ENCODE results near the gene TBC1D24.

TBC1D24 gene

DNA sequence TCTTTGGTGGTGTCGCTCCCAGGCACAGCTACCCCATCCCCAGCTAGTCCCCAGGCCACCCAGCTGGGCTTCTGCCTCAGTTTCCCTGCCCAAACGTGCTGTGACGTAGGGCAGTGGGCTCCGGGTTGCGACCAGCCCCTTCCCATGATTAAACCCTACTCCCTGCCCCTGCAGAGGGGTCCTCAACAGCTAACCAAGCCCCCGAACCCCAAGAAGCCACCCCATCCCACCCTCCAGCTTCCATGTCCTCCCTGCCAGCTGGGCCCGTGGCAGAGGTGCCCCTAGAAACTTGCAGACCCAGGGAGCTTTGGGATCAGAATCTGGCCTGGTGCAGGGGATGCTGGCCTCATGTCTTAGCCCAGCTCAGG, 4.7 kb upstream of the TBC1D24 start:
- TF ChIP-seq, protein P1, sequence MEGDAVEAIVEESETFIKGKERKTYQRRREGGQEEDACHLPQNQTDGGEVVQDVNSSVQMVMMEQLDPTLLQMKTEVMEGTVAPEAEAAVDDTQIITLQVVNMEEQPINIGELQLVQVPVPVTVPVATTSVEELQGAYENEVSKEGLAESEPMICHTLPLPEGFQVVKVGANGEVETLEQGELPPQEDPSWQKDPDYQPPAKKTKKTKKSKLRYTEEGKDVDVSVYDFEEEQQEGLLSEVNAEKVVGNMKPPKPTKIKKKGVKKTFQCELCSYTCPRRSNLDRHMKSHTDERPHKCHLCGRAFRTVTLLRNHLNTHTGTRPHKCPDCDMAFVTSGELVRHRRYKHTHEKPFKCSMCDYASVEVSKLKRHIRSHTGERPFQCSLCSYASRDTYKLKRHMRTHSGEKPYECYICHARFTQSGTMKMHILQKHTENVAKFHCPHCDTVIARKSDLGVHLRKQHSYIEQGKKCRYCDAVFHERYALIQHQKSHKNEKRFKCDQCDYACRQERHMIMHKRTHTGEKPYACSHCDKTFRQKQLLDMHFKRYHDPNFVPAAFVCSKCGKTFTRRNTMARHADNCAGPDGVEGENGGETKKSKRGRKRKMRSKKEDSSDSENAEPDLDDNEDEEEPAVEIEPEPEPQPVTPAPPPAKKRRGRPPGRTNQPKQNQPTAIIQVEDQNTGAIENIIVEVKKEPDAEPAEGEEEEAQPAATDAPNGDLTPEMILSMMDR (IDR thresholded peaks at IDR 0.05; ENCODE audit: insufficient read depth, low read length, poor library complexity, severe bottlenecking), result no peak
- no peak for TF ChIP-seq EZH2phosphoT487 (conservative IDR thresholded peaks at IDR 0.05; ENCODE audit: low read length)
- H3K4me2 ChIP-seq (ENCODE audit: low read depth, low read length, poor library complexity, severe bottlenecking), result no peak overlapping the region
- H3K9ac ChIP-seq (ENCODE audit: low read length), result no peak overlapping the region
- peak overlapping the region; percentile 62 for H3K27ac ChIP-seq (ENCODE audit: low read depth, low read length)
- no peaks in the 10 kb centered on the region for H3K27me3 ChIP-seq (ENCODE audit: low read length)
- no peaks in the 10 kb centered on the region for H3K9me3 ChIP-seq (ENCODE audit: insufficient read depth, low read length)
- H3K9me2 ChIP-seq (replicated peaks; ENCODE audit: insufficient read depth, low read length), result no peaks in the 10 kb centered on the region
- no peaks in the 10 kb centered on the region for H3K36me3 ChIP-seq (ENCODE audit: low read length)
- H3K4me3 ChIP-seq (ENCODE audit: insufficient read depth, low read length, poor library complexity, severe bottlenecking), result no peak overlapping the region
- H3K79me2 ChIP-seq (ENCODE audit: insufficient read depth, low read length), result no peaks in the 10 kb centered on the region
- peaks cover 15% of the 10 kb centered on the region; the same call in 1 of the 2 replicates for H3F3A ChIP-seq (ENCODE audit: insufficient read depth)
- no peak overlapping the region for H2AFZ ChIP-seq (ENCODE audit: low read depth, low read length, severe bottlenecking)
- H4K20me1 ChIP-seq (ENCODE audit: low read depth, low read length), result no peaks in the 10 kb centered on the region; the same call in 1 of the 2 replicates

DNA sequence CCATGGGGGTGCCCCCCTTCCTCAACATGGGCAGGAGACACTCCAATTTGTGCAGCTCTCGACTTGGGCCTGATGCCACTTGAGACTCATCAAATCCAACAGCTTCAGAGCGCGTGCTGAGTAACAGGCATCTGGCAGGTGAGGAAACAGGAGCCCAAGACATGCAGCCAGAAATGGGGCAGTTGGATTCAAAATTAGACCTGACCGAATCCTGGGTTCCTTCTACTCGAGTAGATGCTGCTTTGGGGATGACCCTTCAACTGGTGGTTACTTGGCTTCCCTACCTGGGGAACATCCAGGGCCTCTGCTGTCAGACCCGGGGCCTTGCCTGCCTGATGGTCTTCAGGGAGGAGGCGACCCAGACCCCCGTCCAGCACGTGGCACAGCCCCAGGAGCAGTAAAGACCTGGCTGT, 4.3 kb upstream of the TBC1D24 start:
- no peaks in the 10 kb centered on the region for H3K79me2 ChIP-seq (ENCODE audit: insufficient read depth, low read length)
- no peaks in the 10 kb centered on the region; the same call in 1 of the 2 replicates for H4K20me1 ChIP-seq (ENCODE audit: low read depth, low read length)
- peak overlapping the region; percentile 20 for H3K27ac ChIP-seq (ENCODE audit: low read depth, low read length)
- TF ChIP-seq EZH2phosphoT487 (conservative IDR thresholded peaks at IDR 0.05; ENCODE audit: low read length), result no peak
- TF ChIP-seq, protein P1 (IDR thresholded peaks at IDR 0.05; ENCODE audit: insufficient read depth, low read length, poor library complexity, severe bottlenecking), result no peak
- no peak overlapping the region for H3K4me2 ChIP-seq (ENCODE audit: low read depth, low read length, poor library complexity, severe bottlenecking)
- H3K27me3 ChIP-seq (ENCODE audit: low read length), result no peaks in the 10 kb centered on the region
- no peak overlapping the region for H2AFZ ChIP-seq (ENCODE audit: low read depth, low read length, severe bottlenecking)
- H3K36me3 ChIP-seq (ENCODE audit: low read length), result no peaks in the 10 kb centered on the region
- no peaks in the 10 kb centered on the region for H3K9me2 ChIP-seq (replicated peaks; ENCODE audit: insufficient read depth, low read length)
- no peak overlapping the region for H3K4me3 ChIP-seq (ENCODE audit: insufficient read depth, low read length, poor library complexity, severe bottlenecking)
- H3K9ac ChIP-seq (ENCODE audit: low read length), result no peak overlapping the region
- H3K9me3 ChIP-seq (ENCODE audit: insufficient read depth, low read length), result no peaks in the 10 kb centered on the region
- H3F3A ChIP-seq (ENCODE audit: insufficient read depth), result peaks cover 12% of the 10 kb centered on the region; the same call in 1 of the 2 replicates

DNA sequence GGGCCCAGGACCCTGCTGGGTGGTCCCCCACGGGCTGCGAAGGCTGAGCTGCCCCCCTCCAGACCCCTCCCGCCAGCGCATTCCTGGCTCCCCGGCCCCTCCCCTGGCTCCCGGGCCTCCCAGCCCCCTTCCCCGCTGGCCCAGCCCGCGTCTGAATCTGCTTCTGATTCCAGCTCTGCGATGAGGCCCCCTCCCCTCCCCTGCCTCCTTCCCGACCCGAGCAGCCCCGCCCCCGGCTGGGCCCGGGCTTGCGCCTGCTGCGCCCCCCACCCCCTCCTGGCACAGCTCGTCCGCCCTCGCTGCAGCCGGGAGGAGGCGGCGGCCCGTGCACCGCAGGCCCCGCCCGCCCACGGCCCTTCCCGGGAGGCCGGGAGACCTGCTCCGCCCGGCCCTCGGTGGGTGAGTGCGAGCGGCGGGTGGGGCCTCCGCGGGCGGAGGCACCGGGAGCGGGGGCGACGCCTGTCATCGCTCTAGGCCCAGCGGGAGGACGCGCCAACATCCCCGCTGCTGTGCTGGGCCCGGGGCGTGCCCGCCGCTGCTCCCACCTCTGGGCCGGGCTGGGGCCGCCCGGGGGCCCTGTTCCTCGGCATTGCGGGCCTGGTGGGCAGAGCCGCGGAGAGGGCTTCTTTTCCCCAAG, 3.8 kb upstream of the TBC1D24 start, which contains the start of gene NTN3:
NTN3 (plus strand) TSS at position 282 of the 637 bp plus-strand sequence. CDS start 405 bp downstream, outside the sequence.
- Histone ChIP-seq H3K4me2 (ENCODE audit: low read depth, low read length, poor library complexity, severe bottlenecking) (peak within 1 kb of the TSS; percentile 15), H3K4me3 (ENCODE audit: insufficient read depth, low read length, poor library complexity, severe bottlenecking) (no peak within 1 kb of the TSS), H3K36me3 (ENCODE audit: low read length) (no peaks in the 10 kb centered on the region), H4K20me1 (ENCODE audit: low read depth, low read length) (no peaks in the 10 kb centered on the region; the same call in 1 of the 2 replicates), H2AFZ (ENCODE audit: low read depth, low read length, severe bottlenecking) (no peak within 1 kb of the TSS), H3F3A (ENCODE audit: insufficient read depth) (peaks cover 12% of the 10 kb centered on the region; the same call in 1 of the 2 replicates), H3K79me2 (ENCODE audit: insufficient read depth, low read length) (no peaks in the 10 kb centered on the region), H3K27me3 (ENCODE audit: low read length) (no peaks in the 10 kb centered on the region), H3K9me2 (replicated peaks; ENCODE audit: insufficient read depth, low read length) (no peaks in the 10 kb centered on the region), H3K27ac (ENCODE audit: low read depth, low read length) (peak within 1 kb of the TSS; percentile 62), H3K9ac (ENCODE audit: low read length) (no peak within 1 kb of the TSS), H3K9me3 (ENCODE audit: insufficient read depth, low read length) (no peaks in the 10 kb centered on the region)
- TF ChIP-seq, protein P1 (IDR thresholded peaks at IDR 0.05; ENCODE audit: insufficient read depth, low read length, poor library complexity, severe bottlenecking), result no peak
- TF ChIP-seq EZH2phosphoT487 (conservative IDR thresholded peaks at IDR 0.05; ENCODE audit: low read length), result no peak

Data from SU-DHL-6 (cell line).